GM19468 (cell line): ENCODE data around the gene CNTN3.

Source experiments
- ATAC-seq: cut with Tn5 transposase; IDR thresholded peaks from one replicate; pipeline ENCODE4 v1.9.1; 2021; ENCODE audit warnings: mild to moderate bottlenecking, moderate library complexity, moderate number of reproducible peaks; ENCODE audit not compliant: unreplicated experiment; ENCODE audit errors: extremely low read depth

Gene CNTN3

GRCh38 chr3:74614107-74614967, at the start of gene CNTN3:
Gene CNTN3, minus strand, starts transcription at chr3:74614659. Its CDS starts 93,547 bp downstream, at chr3:74521112.
- ATAC-seq, result no peak

DNA sequence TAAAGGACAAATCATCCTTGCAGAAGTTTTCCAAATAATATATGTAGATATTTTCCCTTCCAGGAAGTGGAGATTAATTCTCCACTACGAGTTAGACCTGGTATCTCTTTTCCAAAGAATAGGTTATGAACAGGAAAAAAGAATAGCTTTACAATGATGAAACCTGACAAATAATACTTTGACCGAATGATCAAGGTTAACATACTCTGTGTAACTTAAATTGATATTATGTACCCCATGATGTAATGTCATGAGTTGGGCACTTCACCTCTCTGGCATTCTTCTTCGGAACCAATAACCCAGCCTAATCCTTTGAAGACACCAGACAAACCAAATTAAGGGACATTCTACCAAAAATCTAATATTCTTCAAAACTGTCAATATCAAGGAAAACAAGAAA, 48.7 kb upstream of the CNTN3 start:
- no peak for ATAC-seq

DNA sequence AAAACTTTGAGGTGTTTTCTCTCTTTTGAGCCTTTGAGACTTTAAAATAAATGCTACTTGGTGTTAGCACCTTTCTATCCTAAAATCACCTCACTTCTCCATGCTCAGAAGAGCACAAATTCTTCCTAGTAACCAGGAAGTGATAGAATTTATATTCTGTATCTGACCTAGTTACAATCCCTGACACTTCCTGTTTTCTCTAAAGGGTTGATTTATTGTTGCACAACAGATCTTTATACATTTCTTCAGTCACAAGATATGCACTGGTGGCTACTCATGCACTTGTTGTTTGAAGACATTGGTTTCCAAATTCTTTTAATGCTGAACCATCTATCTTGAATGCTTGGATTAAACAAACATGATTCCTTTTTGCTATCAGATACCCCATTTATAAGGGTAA, 47.2 kb upstream of the CNTN3 start:
- ATAC-seq, result no peak

- ATAC-seq, result no peak
These were observed 37.4 kb upstream of the CNTN3 start for GRCh38 chr3:74651885-74652284.

DNA sequence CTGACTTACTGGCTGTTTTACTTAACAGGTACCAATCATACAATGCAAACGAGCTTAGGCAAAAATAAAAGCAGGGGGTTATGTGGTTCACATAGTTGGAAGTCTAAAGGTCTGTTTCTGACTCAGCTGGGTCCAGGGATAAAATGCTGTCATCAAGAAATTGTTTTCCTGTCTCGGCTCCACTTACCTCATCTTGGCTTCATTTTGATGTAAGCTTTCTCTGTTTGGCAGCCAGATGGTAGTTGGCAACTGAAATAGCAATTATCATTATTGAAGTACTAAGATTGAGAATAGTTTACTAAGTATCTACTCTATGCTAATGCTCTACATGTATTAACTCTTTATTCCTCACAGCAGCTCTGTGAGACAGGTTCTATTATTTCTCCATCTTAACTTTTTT, 36.8 kb upstream of the CNTN3 start:
- ATAC-seq, result no peak

DNA sequence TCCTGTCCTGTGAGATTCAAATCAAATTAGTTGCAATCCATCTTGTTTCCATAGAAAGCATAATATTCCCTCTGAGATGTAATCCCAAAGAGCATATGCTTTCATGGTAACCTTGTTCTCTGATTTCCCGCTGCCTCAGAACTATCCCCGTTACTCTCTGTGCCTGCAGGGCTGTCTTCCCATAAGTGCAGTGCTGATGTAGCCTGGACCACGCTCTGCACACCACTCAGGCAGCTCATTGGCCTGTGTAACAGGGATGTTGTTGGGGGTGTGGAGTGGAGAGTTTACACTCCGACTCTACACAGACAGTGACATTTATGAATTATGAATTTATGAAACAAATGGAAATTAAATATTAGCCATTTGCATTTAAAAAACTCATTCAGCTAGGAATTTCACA, 33.6 kb upstream of the CNTN3 start:
- ATAC-seq, result no peak

DNA sequence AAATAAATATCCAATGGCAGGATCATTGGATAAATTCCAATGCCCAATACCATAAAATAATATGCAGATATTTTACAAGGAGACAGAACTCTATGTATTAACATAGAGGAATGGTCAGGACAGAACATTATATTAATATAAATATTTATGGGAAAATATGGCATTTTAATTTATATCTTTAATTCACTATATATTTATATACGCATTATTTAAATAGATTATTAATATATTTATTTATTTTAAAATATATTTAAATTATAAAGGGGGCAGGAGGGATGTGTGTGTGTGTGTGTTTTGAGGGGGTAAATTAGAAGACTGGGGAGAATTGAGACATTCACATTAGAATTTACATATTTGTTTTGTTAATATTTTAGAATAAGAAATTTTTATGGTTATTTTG, 31.6 kb upstream of the CNTN3 start:
- ATAC-seq, result no peak

DNA sequence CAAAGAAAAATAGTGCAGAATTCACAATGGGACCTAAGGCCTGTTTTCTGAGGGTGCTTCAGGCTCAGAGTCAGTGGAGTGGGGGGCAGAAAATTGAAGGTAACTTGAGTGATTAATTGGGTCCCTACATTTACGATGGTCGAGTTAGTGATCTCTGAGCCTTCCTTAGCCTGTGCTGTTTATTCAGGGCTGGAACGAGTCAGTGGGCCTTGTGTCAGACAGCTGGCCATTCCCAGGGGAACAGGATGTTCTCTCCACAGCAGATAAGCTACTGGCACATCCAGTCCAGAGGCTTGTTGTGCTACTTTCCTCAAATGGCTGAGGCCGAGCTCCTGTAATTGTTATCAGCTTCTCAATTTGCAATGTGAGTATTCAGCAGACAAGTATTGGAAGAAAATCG, 29.2 kb upstream of the CNTN3 start:
- no peak for ATAC-seq

- no peak for ATAC-seq
These were observed 28.4 kb upstream of the CNTN3 start for GRCh38 chr3:74642876-74643275.

DNA sequence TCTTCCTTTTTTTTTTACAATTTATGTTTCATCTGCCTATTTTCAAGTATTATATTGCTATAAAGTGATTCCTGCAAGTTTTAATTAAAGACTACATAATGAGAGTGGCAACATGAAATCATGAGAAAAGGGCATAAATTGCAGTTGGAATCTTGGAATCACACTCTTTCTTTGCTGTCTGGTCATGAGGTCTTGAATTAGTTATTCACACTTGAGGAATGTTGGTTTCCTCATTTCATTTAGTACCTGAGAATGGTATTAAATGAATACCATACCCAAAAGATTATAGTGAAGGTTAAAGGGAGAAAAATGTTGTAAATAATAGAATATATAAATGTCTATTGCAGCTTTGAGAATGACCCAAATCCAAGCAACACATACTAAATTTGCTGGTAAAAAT, 25.8 kb upstream of the CNTN3 start:
- no peak for ATAC-seq

- ATAC-seq, result no peak
These were observed 25.2 kb upstream of the CNTN3 start for GRCh38 chr3:74639681-74640080.

DNA sequence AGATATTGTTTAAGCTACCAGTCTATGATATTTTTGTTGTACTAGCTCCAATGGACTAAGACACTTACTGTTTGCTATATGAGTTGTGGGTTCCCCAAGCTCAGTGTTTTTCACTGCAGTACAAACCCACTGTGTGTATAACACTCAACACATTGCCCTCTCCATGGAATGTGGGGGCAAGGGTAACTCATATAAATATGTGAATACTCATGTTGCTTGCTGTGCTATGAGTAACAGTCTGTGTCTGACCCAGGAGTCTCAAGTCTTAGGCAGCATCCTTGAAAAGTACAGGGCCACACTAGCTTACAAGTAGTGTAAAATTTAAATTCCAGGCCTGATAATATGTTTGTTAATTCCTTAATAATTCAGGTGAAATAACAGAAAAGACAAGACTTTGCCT, 22.5 kb upstream of the CNTN3 start:
- no peak for ATAC-seq

DNA sequence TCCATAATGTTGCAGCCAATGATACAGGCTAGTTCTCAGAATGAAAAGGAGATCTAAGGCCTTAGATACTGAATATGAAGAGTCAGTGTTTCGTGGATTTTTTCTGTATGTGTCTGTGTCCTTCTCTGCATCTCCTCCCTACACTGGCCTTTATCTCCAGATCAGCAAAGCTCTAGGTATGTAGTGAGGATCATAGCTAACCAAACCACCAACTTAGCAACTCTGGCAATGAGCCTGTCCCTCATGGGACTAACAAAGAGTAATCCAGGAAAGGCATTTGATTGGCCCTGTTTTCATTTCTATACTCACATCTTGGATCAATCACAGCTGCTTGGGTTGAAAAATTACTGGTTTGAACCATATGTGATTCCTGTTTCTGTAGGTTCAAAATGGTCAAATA, 18.6 kb upstream of the CNTN3 start:
- ATAC-seq, result no peak

DNA sequence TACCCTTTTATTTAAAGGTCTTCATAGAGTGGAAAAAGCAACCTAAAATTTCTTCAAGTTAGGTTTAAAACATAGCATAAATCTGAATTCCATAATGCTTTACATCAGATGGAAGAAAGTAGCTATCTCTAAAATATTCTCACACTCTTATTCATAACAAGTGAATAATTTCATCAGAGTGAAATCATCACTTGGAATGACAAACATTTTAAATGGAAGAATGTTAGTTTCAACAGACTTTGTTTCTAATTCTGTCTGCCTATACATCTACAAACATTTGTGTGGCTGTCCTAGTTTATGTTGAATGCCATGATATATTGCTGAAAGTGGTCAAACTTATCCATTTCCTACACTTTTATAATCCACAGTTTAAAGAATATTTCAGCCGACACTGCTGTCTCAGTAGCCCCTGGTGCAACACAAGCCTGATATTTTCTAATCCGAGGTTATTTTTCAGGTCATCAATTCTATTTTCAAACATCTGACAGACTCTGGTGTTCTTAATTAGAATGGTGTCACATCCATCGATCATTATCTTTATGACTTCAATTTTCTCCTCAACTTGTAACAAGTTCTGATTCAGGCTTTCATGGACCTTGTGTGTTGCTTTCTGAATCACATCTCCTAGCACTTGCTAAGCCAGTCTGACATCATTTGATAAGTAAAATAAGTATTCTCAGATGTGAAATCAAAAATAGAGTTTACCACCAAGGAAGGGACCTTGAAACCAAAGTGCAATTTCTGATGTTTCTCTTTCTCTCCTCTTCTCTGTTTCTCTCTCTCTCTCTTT, 17.1 kb upstream of the CNTN3 start:
- ATAC-seq, result no peak

DNA sequence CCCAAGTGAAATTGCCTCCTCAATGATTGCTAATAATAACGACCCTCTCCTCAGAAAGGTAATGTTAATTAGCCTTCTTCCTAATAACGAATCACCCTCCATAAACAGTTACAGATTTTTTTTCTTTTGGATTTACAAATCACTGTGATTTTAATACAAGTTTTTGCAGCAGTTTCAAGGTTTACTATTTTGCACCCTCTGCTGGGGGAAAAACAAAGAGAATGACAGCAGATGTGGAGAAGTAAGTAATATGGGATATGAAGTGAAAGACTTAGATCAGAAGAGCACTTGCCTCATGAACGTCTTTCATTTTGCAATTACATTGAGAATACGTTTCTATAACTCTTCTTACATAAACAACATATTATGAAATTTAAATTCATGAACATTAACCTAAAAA, 16.1 kb upstream of the CNTN3 start:
- ATAC-seq, result no peak

DNA sequence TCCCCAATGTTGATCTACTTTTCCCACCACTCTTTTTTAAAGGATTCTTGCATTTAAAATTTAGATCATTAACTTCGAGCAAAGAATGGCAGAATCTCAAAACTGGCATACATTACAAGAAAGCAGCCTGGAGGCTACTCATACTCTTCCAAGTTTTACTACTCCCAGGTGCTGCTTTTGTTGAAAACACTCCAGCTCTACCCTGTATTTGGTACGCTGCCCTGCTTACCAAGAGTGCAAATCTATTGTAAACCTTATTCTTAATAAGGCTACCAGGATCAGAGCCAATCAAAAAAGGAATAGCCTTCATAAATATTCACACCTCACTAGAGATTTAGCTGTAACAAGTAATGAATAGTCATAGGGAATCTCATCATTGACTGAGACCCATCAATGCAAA, 11.6 kb upstream of the CNTN3 start:
- no peak for ATAC-seq

DNA sequence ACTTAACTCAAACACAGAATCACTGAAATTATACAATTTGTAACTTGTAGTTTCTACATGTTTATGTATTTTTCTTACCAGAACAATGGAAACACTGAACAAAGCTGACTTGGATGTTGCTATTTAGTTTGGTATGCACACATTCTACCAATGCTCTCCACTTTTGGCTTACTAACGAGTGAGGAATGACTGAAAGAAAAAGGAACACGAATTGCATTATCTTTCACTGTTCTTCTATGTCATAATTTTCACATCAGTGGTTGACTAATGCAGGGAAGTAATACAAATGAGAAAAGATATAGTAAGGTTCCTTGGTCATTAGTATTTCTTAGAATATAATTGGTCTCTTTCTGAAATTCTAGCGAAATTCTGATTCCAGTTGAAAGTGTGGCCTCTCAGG, 9.8 kb upstream of the CNTN3 start:
- no peak for ATAC-seq

DNA sequence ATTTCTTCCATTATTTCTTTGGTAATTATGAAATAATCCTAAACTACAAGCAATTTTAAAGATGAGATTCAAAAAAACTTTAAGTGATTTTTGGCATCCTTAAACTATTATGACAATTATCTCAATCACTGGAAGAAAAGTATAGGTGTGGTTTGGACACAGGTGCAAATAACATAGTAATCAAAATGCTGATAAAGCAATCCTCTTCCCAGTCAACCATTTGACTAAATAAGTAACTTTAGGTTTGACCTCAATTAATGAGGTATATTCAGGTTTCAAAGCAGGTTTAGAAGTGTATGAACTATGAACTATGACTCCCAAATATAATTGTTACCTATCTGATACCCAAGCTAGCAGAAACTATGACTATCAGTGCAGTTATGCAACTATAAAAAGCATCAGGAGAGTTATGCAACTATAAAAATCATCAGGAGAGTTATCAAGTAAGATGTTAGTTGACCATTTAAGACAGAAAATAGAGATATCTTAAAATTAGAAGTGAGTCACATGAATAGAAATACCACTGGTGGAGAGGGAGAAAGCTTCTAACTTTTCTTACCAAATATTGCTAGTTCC, 8.9 kb upstream of the CNTN3 start:
- no peak for ATAC-seq

- no peak for ATAC-seq
These were observed 7.1 kb upstream of the CNTN3 start for GRCh38 chr3:74621581-74621980.

GRCh38 chr3:74617776-74618175, 3.3 kb upstream of the CNTN3 start:
- ATAC-seq, result no peak

DNA sequence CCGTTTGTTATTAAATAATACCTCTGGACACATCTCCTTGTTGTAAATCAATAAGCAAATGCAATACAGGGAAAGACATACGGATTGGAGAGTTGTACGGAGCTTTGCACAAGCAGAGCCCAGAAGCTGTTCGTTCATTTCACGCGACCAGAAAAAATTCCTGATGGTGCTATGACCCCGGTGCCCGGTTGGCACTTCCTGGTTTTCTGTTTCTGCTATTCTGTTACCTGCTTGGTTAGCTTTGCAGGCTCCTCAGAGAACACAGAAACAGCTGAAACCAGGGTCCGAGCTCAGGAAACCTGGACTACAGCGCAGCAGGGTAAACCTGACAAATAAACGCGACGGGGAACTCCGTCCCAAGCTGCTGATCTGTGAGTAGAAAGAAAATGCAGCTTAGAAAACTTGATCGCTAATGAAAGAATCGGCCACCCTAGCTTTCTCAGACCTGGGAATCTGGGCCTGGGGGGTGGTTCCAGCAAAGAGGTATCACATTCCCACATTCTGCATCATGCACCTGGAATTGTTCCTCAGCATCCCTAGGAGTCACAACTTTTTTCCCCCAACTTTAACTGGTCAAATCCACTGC, 845 bp downstream of the CNTN3 start:
- ATAC-seq, result no peak
